ENCODE measurements around the gene CPSF4L. TPM values are rescaled to one million over a fixed set of nuclear protein-coding genes. Genes with fewer than 3 reads are reported as not detected.

The CPSF4L gene
- total and polyA plus RNA-seq, 2 of the 13 experiments (the other 11 are each of a cell fraction or from before 2014, with no cell fraction given), result 0.73 to 1.6 TPM

- TF ChIP-seq, protein P1, sequence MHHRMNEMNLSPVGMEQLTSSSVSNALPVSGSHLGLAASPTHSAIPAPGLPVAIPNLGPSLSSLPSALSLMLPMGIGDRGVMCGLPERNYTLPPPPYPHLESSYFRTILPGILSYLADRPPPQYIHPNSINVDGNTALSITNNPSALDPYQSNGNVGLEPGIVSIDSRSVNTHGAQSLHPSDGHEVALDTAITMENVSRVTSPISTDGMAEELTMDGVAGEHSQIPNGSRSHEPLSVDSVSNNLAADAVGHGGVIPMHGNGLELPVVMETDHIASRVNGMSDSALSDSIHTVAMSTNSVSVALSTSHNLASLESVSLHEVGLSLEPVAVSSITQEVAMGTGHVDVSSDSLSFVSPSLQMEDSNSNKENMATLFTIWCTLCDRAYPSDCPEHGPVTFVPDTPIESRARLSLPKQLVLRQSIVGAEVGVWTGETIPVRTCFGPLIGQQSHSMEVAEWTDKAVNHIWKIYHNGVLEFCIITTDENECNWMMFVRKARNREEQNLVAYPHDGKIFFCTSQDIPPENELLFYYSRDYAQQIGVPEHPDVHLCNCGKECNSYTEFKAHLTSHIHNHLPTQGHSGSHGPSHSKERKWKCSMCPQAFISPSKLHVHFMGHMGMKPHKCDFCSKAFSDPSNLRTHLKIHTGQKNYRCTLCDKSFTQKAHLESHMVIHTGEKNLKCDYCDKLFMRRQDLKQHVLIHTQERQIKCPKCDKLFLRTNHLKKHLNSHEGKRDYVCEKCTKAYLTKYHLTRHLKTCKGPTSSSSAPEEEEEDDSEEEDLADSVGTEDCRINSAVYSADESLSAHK (CRISPR knock-in tag; IDR thresholded peaks at IDR 0.05; ENCODE audit: borderline replicate concordance), result 0 out of 2 replicates have a peak, but pooled peaks have one; percentile 78
- TF ChIP-seq HMGXB4 (CRISPR knock-in tag; IDR thresholded peaks at IDR 0.05; ENCODE audit: borderline replicate concordance in 1 of 2, low read depth in 1 of 2) (peak; percentile 57 to 89; a peak in 3 of 4 replicates), HDAC2 (CRISPR knock-in tag; IDR thresholded peaks at IDR 0.05) (0 out of 2 replicates have a peak, but pooled peaks have one; percentile 27), ZNF574 (CRISPR knock-in tag; IDR thresholded peaks at IDR 0.05) (peak; percentile 49; the same call in 1 of the 2 replicates), FOSL1 (CRISPR knock-in tag; IDR thresholded peaks at IDR 0.05; ENCODE audit: borderline replicate concordance) (no peak), GTF3A (CRISPR knock-in tag; conservative IDR thresholded peaks at IDR 0.05) (no peak), ARID4A (CRISPR knock-in tag; IDR thresholded peaks at IDR 0.05; ENCODE audit: borderline replicate concordance) (peak; percentile 35; the same call in 1 of the 2 replicates), SMAD3 (CRISPR knock-in tag; IDR thresholded peaks at IDR 0.05) (peak; percentile 56; the same call in 1 of the 2 replicates)
- TF ChIP-seq, protein P2, sequence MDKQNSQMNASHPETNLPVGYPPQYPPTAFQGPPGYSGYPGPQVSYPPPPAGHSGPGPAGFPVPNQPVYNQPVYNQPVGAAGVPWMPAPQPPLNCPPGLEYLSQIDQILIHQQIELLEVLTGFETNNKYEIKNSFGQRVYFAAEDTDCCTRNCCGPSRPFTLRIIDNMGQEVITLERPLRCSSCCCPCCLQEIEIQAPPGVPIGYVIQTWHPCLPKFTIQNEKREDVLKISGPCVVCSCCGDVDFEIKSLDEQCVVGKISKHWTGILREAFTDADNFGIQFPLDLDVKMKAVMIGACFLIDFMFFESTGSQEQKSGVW (CRISPR knock-in tag; IDR thresholded peaks at IDR 0.05; ENCODE audit: borderline replicate concordance), result no peak
- TF ChIP-seq, protein P3, sequence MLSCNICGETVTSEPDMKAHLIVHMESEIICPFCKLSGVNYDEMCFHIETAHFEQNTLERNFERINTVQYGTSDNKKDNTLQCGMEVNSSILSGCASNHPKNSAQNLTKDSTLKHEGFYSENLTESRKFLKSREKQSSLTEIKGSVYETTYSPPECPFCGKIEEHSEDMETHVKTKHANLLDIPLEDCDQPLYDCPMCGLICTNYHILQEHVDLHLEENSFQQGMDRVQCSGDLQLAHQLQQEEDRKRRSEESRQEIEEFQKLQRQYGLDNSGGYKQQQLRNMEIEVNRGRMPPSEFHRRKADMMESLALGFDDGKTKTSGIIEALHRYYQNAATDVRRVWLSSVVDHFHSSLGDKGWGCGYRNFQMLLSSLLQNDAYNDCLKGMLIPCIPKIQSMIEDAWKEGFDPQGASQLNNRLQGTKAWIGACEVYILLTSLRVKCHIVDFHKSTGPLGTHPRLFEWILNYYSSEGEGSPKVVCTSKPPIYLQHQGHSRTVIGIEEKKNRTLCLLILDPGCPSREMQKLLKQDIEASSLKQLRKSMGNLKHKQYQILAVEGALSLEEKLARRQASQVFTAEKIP (CRISPR knock-in tag; IDR thresholded peaks at IDR 0.05; ENCODE audit: borderline replicate concordance), result no peak
Measured at GRCh38 chr17:73255671-73256181, 6.0 kb downstream of the CPSF4L start (continued).

Measured in HepG2 (cell line).